Suprapubic skin (tissue), 4 donors: ENCODE results near the gene AAK1.

Source experiments
- EP300 ChIP-seq: sonication (generic); formaldehyde crosslinking; IDR thresholded peaks from one replicate; pipeline ENCODE4 v1.6.1; 2017; ENCODE audit warnings: antibody characterized with exemption
- POLR2A ChIP-seq, 2 donors: fragments of 450-650 bp; IDR thresholded peaks; one replicate each; pipeline ENCODE4 v1.6.1; 2017; ENCODE audit warnings: antibody characterized with exemption in 2 of 2, mild to moderate bottlenecking in 2 of 2, moderate library complexity in 2 of 2
- POLR2AphosphoS5 ChIP-seq, 3 donors: sonication (generic); formaldehyde crosslinking; IDR thresholded peaks; one replicate each; pipeline ENCODE4 v1.6.1; 2017; ENCODE audit warnings: antibody characterized with exemption in 3 of 3
- TF ChIP-seq, protein P1 (sequence below), 2 donors: fragments of 200-600 bp in 1 of 2; fragments of 450-650 bp in 1 of 2; sonication (generic) in 1 of 2; IDR thresholded peaks; one replicate each; pipeline ENCODE4 v1.5.1; 2016 to 2019; ENCODE audit warnings: antibody characterized with exemption in 2 of 2, mild to moderate bottlenecking in 1 of 2, moderate library complexity in 1 of 2

DNA sequence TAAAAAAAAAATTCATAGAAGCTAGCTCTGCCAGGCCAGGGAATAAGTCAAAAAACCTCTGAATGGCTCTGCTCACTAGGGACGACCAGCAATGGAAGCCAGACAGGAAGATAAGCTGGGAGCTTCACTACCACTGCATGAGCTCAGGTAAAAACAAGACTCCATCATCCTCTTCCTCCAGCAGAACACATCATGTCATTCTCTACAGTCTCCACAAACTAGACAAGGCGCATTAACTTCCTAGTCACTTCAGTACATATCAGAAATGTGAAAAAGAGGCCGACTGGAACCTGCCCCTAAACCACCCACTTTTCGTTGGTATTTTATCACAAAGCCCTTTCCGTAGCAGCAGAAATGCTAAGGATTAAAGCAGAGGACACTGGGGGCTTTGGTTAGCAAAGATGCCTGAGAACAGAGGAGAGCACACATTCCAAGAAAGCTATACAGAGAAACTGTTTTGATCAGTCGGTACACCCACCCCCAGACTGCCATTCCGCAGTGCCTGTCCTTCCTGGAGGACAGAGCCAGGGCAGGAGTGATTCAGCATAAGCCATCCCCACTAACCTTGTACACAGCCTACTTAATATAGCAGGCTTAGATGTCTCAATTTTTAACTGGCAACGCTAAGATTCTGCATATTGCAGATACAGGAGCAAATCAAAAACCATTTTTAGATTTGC is 53.4 kb downstream of the AAK1 start:
- TF ChIP-seq POLR2A (IDR thresholded peaks at IDR 0.05), result no peak
- TF ChIP-seq, protein P1, sequence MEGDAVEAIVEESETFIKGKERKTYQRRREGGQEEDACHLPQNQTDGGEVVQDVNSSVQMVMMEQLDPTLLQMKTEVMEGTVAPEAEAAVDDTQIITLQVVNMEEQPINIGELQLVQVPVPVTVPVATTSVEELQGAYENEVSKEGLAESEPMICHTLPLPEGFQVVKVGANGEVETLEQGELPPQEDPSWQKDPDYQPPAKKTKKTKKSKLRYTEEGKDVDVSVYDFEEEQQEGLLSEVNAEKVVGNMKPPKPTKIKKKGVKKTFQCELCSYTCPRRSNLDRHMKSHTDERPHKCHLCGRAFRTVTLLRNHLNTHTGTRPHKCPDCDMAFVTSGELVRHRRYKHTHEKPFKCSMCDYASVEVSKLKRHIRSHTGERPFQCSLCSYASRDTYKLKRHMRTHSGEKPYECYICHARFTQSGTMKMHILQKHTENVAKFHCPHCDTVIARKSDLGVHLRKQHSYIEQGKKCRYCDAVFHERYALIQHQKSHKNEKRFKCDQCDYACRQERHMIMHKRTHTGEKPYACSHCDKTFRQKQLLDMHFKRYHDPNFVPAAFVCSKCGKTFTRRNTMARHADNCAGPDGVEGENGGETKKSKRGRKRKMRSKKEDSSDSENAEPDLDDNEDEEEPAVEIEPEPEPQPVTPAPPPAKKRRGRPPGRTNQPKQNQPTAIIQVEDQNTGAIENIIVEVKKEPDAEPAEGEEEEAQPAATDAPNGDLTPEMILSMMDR (IDR thresholded peaks at IDR 0.05), result no peak
- TF ChIP-seq POLR2AphosphoS5 (IDR thresholded peaks at IDR 0.05), result no peak
- no peak for TF ChIP-seq EP300
